HG03175 (cell line): ENCODE data around the gene USP17L29.
"Not testable (repeated sequence)": the region's sequence is repeated elsewhere in the genome, so short reads cannot be mapped to it uniquely, and the experiment has no call there.

Source experiments
- ATAC-seq: cut with Tn5 transposase; IDR thresholded peaks from one replicate; pipeline ENCODE4 v1.9.1; 2021; ENCODE audit warnings: mild to moderate bottlenecking, moderate library complexity; ENCODE audit not compliant: unreplicated experiment

The USP17L29 gene

GRCh38 chr4:9353338-9353737 lies at the start of gene USP17L29:
Gene USP17L29, plus strand, starts transcription at chr4:9353638. Its CDS starts 0 bp downstream, at chr4:9353638.
- ATAC-seq, result not testable (repeated sequence)

GRCh38 chr4:9324191-9324590 lies 29.2 kb upstream of the USP17L29 start:
- not testable (repeated sequence) for ATAC-seq

- ATAC-seq, result not testable (repeated sequence)
Observed at GRCh38 chr4:9324865-9325264, 28.6 kb upstream of the USP17L29 start, which contains the start of gene USP17L24. Gene USP17L24, plus strand, starts transcription at chr4:9325165. Its CDS starts 0 bp downstream, at chr4:9325165.

- not testable (repeated sequence) for ATAC-seq
Observed at GRCh38 chr4:9329611-9330010, 23.8 kb upstream of the USP17L29 start, which contains the start of gene USP17L25. Gene USP17L25, plus strand, starts transcription at chr4:9329911. Its CDS starts 0 bp downstream, at chr4:9329911.

GRCh38 chr4:9334358-9334757 lies 19.1 kb upstream of the USP17L29 start, which contains the start of gene USP17L26:
Gene USP17L26, plus strand, starts transcription at chr4:9334658. Its CDS starts 0 bp downstream, at chr4:9334658.
- not testable (repeated sequence) for ATAC-seq

- not testable (repeated sequence) for ATAC-seq
Observed at GRCh38 chr4:9339103-9339502, 14.3 kb upstream of the USP17L29 start, which contains the start of gene USP17L5. Gene USP17L5, plus strand, starts transcription at chr4:9339403. Its CDS starts 0 bp downstream, at chr4:9339403.

GRCh38 chr4:9343848-9344247 lies 9.6 kb upstream of the USP17L29 start, which contains the start of gene USP17L27:
Gene USP17L27, plus strand, starts transcription at chr4:9344148. Its CDS starts 0 bp downstream, at chr4:9344148.
- ATAC-seq, result not testable (repeated sequence)

GRCh38 chr4:9348593-9348992 lies 4.8 kb upstream of the USP17L29 start, which contains the start of gene USP17L28:
Gene USP17L28, plus strand, starts transcription at chr4:9348893. Its CDS starts 0 bp downstream, at chr4:9348893.
- not testable (repeated sequence) for ATAC-seq

GRCh38 chr4:9350866-9351265 lies 2.6 kb upstream of the USP17L29 start:
- ATAC-seq, result not testable (repeated sequence)

- not testable (repeated sequence) for ATAC-seq
Observed at GRCh38 chr4:9362829-9363228, 9.4 kb downstream of the USP17L29 start, which contains the start of gene USP17L30. Gene USP17L30, plus strand, starts transcription at chr4:9363129. Its CDS starts 0 bp downstream, at chr4:9363129.

- ATAC-seq, result not testable (repeated sequence)
Observed at GRCh38 chr4:9379881-9380280, 26.4 kb downstream of the USP17L29 start.

GRCh38 chr4:9381012-9381534 lies 27.6 kb downstream of the USP17L29 start:
- not testable (repeated sequence) for ATAC-seq

GRCh38 chr4:9384126-9384525 lies 30.7 kb downstream of the USP17L29 start:
- ATAC-seq, result no peak

- ATAC-seq, result not testable (repeated sequence)
Observed at GRCh38 chr4:9389001-9389400, 35.6 kb downstream of the USP17L29 start.
